Measurements from ENCODE around the gene CARD10.

DNA sequence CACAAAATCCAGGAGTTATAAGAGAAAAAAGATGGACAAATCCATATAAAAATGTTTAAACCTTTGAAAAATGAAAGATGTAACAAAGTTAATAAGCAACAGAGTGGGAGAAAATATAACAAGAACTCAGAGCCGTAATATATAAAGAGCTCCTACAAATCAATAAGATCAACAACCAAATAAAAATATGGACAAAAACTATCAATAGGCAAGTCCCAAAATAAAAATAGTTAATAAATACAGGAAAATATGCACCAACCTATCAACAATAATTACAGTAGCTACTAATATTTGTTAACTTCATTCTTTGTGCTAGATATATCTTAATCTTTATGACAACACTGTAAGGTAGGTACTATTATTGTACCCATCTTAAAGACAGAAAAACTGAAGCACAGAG is 2.8 kb downstream of the CARD10 start:
- TF ChIP-seq, protein P1, sequence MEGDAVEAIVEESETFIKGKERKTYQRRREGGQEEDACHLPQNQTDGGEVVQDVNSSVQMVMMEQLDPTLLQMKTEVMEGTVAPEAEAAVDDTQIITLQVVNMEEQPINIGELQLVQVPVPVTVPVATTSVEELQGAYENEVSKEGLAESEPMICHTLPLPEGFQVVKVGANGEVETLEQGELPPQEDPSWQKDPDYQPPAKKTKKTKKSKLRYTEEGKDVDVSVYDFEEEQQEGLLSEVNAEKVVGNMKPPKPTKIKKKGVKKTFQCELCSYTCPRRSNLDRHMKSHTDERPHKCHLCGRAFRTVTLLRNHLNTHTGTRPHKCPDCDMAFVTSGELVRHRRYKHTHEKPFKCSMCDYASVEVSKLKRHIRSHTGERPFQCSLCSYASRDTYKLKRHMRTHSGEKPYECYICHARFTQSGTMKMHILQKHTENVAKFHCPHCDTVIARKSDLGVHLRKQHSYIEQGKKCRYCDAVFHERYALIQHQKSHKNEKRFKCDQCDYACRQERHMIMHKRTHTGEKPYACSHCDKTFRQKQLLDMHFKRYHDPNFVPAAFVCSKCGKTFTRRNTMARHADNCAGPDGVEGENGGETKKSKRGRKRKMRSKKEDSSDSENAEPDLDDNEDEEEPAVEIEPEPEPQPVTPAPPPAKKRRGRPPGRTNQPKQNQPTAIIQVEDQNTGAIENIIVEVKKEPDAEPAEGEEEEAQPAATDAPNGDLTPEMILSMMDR (IDR thresholded peaks at IDR 0.05 in 4 of 5, conservative IDR thresholded peaks at IDR 0.05 in 1 of 5) = no peak
- TF ChIP-seq POLR2A (IDR thresholded peaks at IDR 0.05) = no peak
